SJCRH30 (cell line): ENCODE results near the gene ABLIM2. TPM values are rescaled to one million over a fixed set of nuclear protein-coding genes. Genes with fewer than 3 reads are reported as not detected.

Experiments used
- DNase-seq, 2 experiments: peaks; one replicate each; pipeline ENCODE4 v3.0.0-alpha.2; 2015 to 2020
- H3K27ac ChIP-seq: fragments of 250-450 bp; sonication (Bioruptor Pico); 2 replicates; pipeline ENCODE4 v1.5.1; 2020; ENCODE audit warnings: mild to moderate bottlenecking, moderate library complexity
- H3K27me3 ChIP-seq: fragments of 250-450 bp; sonication (Bioruptor Pico); 2 replicates; pipeline ENCODE4 v1.5.1; 2020; ENCODE audit warnings: mild to moderate bottlenecking, moderate library complexity
- H3K36me3 ChIP-seq: fragments of 250-450 bp; sonication (Bioruptor Pico); 2 replicates; pipeline ENCODE4 v1.5.1; 2020; ENCODE audit warnings: mild to moderate bottlenecking, moderate library complexity
- H3K4me1 ChIP-seq: fragments of 250-450 bp; sonication (Bioruptor Pico); 2 replicates; pipeline ENCODE4 v1.5.1; 2020; ENCODE audit warnings: mild to moderate bottlenecking, moderate library complexity
- H3K4me3 ChIP-seq: fragments of 250-450 bp; sonication (Bioruptor Pico); 2 replicates; pipeline ENCODE4 v1.5.1; 2020; ENCODE audit warnings: mild to moderate bottlenecking, moderate library complexity
- H3K9me3 ChIP-seq: fragments of 250-450 bp; sonication (Bioruptor Pico); replicated peaks from 2 replicates; pipeline ENCODE4 v1.5.1; 2020; ENCODE audit warnings: mild to moderate bottlenecking, moderate library complexity
- total RNA-seq: library from RNA; depleted of rRNA; stranded (reverse); fragments of >200 nt; shearing (Covaris generic); gene quantifications from 2 replicates; pipeline ENCODE4 v1.2.3, GENCODE V29; 2014; rRNA removed

ABLIM2 gene
- total RNA-seq, 1 experiment from 2014 or later, result 0.12 TPM

DNA sequence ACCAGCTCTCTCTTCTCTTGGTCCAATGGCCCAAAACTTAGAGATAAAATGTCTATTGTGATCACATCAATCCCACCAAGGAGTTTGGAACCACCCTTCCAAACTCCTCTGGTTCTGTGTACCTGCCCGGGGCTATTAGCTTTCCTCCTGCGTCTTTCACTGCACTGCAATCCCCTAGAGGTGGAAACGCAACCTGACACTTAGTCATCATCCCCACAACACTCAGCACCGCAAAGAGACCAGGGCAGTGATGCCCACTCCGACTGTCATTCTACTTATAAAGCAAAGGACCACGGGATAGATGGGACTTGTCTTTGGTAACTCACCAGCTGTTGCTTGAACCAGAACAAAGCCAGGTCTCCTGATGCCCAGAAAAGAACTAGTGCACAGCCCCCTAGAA, 240.9 kb downstream of the ABLIM2 start:
- no peak overlapping the region for H3K4me3 ChIP-seq
- peaks cover 11% of the 10 kb centered on the region for H3K4me1 ChIP-seq
- no peak overlapping the region for H3K27ac ChIP-seq
- no peaks in the 10 kb centered on the region for H3K36me3 ChIP-seq
- H3K9me3 ChIP-seq, result no peaks in the 10 kb centered on the region
- H3K27me3 ChIP-seq, result no peaks in the 10 kb centered on the region
- no peak for DNase-seq

DNA sequence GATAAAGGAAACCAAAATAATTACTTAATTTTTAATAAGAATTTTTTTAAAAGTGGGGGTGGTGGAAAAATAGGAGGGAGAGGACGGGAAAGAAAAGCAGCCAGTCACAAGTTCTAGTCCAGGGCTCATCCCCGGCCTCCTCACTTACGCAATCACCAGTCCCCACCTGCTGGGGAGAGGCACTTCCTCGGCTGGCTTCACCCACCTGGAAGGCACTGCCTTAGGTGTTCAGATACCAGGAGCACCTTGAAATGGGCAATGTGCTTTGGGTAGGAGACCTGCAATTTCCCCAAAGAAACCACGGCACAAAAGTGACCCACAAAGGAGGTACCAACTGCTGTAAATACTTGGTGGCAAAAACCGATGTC, 242.8 kb downstream of the ABLIM2 start:
- Histone ChIP-seq H3K27ac (no peak overlapping the region), H3K36me3 (no peaks in the 10 kb centered on the region), H3K4me3 (no peak overlapping the region), H3K27me3 (no peaks in the 10 kb centered on the region), H3K9me3 (no peaks in the 10 kb centered on the region), H3K4me1 (peaks cover 18% of the 10 kb centered on the region)
- DNase-seq, result no peak

Other genes starting within 250 kb of the ABLIM2 start
- gene AFAP1, start 219.0 kb downstream of the ABLIM2 start, total RNA-seq, result 12.3 and 13.9 TPM in 2 replicates
- gene SH3TC1, start 40.5 kb upstream of the ABLIM2 start, total RNA-seq, result 21.5 and 28.9 TPM in 2 replicates
- gene HTRA3, start 110.9 kb upstream of the ABLIM2 start, total RNA-seq, result 0.08 TPM in 1 of 2 replicates, not detected in the other